ENCODE measurements around the gene ABL1. TPM values are rescaled to one million over a fixed set of nuclear protein-coding genes. Genes with fewer than 3 reads are reported as not detected.

ABL1 gene
- polyA plus RNA-seq, 1 donor from 2014 or later: 18.5 TPM

DNA sequence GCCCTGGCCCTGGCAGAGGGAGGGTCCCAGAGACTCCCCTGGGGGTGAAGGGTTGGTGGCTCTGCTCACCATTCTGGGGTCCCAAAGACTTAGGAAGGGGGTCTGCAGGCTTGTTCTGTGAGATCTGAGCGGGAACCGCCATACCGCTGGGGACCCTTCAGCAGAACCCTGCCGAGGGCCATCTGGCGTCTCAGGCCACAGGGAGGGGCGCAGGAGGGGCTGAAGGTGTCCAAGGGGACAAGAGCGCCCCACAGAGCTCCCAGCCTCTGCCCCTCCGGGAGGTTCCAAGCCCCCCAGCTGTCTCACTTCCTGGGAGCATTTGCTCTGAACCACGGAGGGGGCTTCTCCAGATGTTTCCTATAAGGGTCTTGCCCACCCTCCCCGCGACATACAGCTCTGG lies 99.2 kb downstream of the ABL1 start:
- Histone ChIP-seq H3K36me3 (ENCODE audit: insufficient read depth, low read length) (no peaks in the 10 kb centered on the region), H3K9me2 (ENCODE audit: insufficient read depth, low read length) (no peaks in the 10 kb centered on the region), H3K9me3 (ENCODE audit: low read length) (no peaks in the 10 kb centered on the region), H3K27ac (ENCODE audit: low read length) (no peak overlapping the region), H2AFZ (ENCODE audit: low read depth, low read length) (no peak overlapping the region), H3K4me2 (ENCODE audit: low read length) (no peak overlapping the region), H3K79me2 (replicated peaks; ENCODE audit: insufficient read depth, low read length) (no peaks in the 10 kb centered on the region), H3K27me3 (ENCODE audit: insufficient read depth, low read depth, low read length) (peaks cover 19% of the 10 kb centered on the region), H3K9ac (ENCODE audit: low read length) (no peak overlapping the region), H4K20me1 (ENCODE audit: insufficient read depth) (no peaks in the 10 kb centered on the region), H3K4me3 (ENCODE audit: low read length) (no peak overlapping the region), H3F3A (ENCODE audit: insufficient read depth, low read length, poor library complexity, severe bottlenecking) (no peaks in the 10 kb centered on the region)
- no peak for TF ChIP-seq EP300 (conservative IDR thresholded peaks at IDR 0.05; ENCODE audit: poor library complexity, severe bottlenecking)
- no peak for TF ChIP-seq MXI1 (conservative IDR thresholded peaks at IDR 0.05; ENCODE audit: poor library complexity, severe bottlenecking)
- TF ChIP-seq, protein P1, sequence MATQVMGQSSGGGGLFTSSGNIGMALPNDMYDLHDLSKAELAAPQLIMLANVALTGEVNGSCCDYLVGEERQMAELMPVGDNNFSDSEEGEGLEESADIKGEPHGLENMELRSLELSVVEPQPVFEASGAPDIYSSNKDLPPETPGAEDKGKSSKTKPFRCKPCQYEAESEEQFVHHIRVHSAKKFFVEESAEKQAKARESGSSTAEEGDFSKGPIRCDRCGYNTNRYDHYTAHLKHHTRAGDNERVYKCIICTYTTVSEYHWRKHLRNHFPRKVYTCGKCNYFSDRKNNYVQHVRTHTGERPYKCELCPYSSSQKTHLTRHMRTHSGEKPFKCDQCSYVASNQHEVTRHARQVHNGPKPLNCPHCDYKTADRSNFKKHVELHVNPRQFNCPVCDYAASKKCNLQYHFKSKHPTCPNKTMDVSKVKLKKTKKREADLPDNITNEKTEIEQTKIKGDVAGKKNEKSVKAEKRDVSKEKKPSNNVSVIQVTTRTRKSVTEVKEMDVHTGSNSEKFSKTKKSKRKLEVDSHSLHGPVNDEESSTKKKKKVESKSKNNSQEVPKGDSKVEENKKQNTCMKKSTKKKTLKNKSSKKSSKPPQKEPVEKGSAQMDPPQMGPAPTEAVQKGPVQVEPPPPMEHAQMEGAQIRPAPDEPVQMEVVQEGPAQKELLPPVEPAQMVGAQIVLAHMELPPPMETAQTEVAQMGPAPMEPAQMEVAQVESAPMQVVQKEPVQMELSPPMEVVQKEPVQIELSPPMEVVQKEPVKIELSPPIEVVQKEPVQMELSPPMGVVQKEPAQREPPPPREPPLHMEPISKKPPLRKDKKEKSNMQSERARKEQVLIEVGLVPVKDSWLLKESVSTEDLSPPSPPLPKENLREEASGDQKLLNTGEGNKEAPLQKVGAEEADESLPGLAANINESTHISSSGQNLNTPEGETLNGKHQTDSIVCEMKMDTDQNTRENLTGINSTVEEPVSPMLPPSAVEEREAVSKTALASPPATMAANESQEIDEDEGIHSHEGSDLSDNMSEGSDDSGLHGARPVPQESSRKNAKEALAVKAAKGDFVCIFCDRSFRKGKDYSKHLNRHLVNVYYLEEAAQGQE (IDR thresholded peaks at IDR 0.05; ENCODE audit: borderline replicate concordance): no peak
- no peak for TF ChIP-seq POLR2AphosphoS5 (IDR thresholded peaks at IDR 0.05)
- no peak for TF ChIP-seq TAF1 (IDR thresholded peaks at IDR 0.05; ENCODE audit: low read depth)

DNA sequence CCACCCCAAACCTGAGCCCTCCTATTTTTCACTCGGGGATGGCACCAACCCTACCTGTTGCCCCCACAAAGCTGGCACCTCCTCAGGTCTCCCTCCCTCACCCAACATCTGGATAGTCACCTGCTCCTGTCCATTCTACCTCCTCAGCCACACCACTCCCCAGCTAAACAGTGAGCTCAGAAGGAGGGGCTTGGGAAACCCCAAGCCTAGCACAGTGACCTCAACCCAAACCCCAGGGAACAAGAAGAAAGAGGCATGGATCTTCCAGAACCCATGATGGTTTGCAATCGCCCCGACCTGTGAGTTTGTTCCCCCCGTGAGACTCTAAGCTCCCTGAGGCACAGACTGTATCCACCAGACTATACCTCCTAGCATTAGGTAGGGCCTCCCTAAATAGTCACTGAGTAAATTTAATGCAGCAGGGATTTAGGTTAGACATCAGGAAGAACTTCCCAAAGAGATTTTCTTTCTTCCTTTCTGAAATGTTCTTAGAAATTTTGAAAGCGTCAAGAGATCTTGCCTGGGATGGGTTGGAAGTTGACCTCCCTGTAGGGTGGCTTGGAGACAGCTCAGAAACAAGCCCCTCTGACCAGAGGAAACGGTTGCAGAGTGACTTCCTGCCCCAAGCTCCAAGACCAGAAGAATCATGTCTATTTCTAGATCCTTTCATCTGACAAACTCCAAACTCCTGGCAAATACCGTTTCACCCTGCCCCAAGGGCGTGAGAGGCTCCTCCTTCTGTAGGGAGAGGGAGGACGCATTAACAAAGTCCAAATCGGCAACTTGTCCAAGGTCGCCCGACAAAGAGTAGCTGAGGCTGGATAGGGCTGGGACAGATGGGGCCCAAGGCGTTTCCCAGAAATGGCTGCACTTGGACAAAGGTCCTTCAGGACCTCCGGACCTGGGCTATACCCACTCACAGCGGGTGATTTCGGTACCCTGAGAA lies 99.9 kb downstream of the ABL1 start:
- H3K4me2 ChIP-seq (ENCODE audit: low read length): no peak overlapping the region
- H3K9me3 ChIP-seq (ENCODE audit: low read length): no peaks in the 10 kb centered on the region
- no peaks in the 10 kb centered on the region for H4K20me1 ChIP-seq (ENCODE audit: insufficient read depth)
- no peak overlapping the region for H2AFZ ChIP-seq (ENCODE audit: low read depth, low read length)
- H3K36me3 ChIP-seq (ENCODE audit: insufficient read depth, low read length): no peaks in the 10 kb centered on the region
- no peaks in the 10 kb centered on the region for H3K9me2 ChIP-seq (ENCODE audit: insufficient read depth, low read length)
- no peaks in the 10 kb centered on the region for H3K79me2 ChIP-seq (replicated peaks; ENCODE audit: insufficient read depth, low read length)
- H3F3A ChIP-seq (ENCODE audit: insufficient read depth, low read length, poor library complexity, severe bottlenecking): no peaks in the 10 kb centered on the region
- H3K9ac ChIP-seq (ENCODE audit: low read length): no peak overlapping the region
- no peak overlapping the region for H3K27ac ChIP-seq (ENCODE audit: low read length)
- TF ChIP-seq MXI1 (conservative IDR thresholded peaks at IDR 0.05; ENCODE audit: poor library complexity, severe bottlenecking) (no peak), EZH2 (IDR thresholded peaks at IDR 0.05; ENCODE audit: borderline replicate concordance, insufficient read depth, low read length, poor library complexity, severe bottlenecking) (no peak), SMC3 (conservative IDR thresholded peaks at IDR 0.05; ENCODE audit: poor library complexity) (no peak), RAD21 (conservative IDR thresholded peaks at IDR 0.05) (no peak), TAF1 (IDR thresholded peaks at IDR 0.05; ENCODE audit: low read depth) (no peak)
- TF ChIP-seq, protein P2, sequence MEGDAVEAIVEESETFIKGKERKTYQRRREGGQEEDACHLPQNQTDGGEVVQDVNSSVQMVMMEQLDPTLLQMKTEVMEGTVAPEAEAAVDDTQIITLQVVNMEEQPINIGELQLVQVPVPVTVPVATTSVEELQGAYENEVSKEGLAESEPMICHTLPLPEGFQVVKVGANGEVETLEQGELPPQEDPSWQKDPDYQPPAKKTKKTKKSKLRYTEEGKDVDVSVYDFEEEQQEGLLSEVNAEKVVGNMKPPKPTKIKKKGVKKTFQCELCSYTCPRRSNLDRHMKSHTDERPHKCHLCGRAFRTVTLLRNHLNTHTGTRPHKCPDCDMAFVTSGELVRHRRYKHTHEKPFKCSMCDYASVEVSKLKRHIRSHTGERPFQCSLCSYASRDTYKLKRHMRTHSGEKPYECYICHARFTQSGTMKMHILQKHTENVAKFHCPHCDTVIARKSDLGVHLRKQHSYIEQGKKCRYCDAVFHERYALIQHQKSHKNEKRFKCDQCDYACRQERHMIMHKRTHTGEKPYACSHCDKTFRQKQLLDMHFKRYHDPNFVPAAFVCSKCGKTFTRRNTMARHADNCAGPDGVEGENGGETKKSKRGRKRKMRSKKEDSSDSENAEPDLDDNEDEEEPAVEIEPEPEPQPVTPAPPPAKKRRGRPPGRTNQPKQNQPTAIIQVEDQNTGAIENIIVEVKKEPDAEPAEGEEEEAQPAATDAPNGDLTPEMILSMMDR (IDR thresholded peaks at IDR 0.05; ENCODE audit: poor library complexity, severe bottlenecking): no peak
- H3K27me3 ChIP-seq (ENCODE audit: insufficient read depth, low read depth, low read length): peaks cover 26% of the 10 kb centered on the region
- H3K4me3 ChIP-seq (ENCODE audit: low read length): no peak overlapping the region

Measured in neural cell (in vitro differentiated cells).